ENCODE results near the gene OR2V2.
A peak's percentile ranks its signal among the peaks of the same experiment; 100 is the strongest.

Gene OR2V2

GRCh38 chr5:181142054-181142453, 5.3 kb upstream of the OR2V2 start:
- H3K4me1 ChIP-seq (ENCODE audit: control insufficient read depth, low read depth, low read length): no peaks in the 10 kb centered on the region
- no peak overlapping the region for H3K23ac ChIP-seq (ENCODE audit: low read length)
- no peak overlapping the region for H2BK5ac ChIP-seq (ENCODE audit: low read length)
- H3K4ac ChIP-seq (ENCODE audit: low read depth, low read length): no peak overlapping the region
- no peak overlapping the region for H3K18ac ChIP-seq (ENCODE audit: low read length)
- H2BK15ac ChIP-seq (replicated peaks; ENCODE audit: low read depth): no peak overlapping the region
- no peak overlapping the region for H4K5ac ChIP-seq (ENCODE audit: low read length)
- H2AK5ac ChIP-seq (ENCODE audit: low read length): no peak overlapping the region
- no peak overlapping the region for H4K8ac ChIP-seq (ENCODE audit: low read depth, low read length)
- H3K9ac ChIP-seq (ENCODE audit: low read length): no peak overlapping the region
- H3K36me3 ChIP-seq (ENCODE audit: control insufficient read depth, insufficient read depth, low read length): no peaks in the 10 kb centered on the region
- H3K56ac ChIP-seq (ENCODE audit: low read length): no peak overlapping the region
- no CpG with 5 or more reads among the region's 7 CpGs for WGBS (ENCODE audit: extremely low coverage, insufficient coverage, low lambda C conversion rate)
- DNase-seq: no peak
- H3K4me3 ChIP-seq (ENCODE audit: low read length): no peak overlapping the region
- no peak overlapping the region for H2BK120ac ChIP-seq (ENCODE audit: low read depth, low read length)
- H3K79me1 ChIP-seq (ENCODE audit: low read length): no peaks in the 10 kb centered on the region
- H3K79me2 ChIP-seq (ENCODE audit: control insufficient read depth, insufficient read depth, low read length): no peaks in the 10 kb centered on the region
- no peaks in the 10 kb centered on the region for H3K27me3 ChIP-seq (ENCODE audit: insufficient read depth, low read length, poor library complexity)
- H3K27ac ChIP-seq (ENCODE audit: low read depth, low read length): no peak overlapping the region
- no peak overlapping the region for H3K4me2 ChIP-seq (ENCODE audit: low read length)

- Histone ChIP-seq H3K4me1 (ENCODE audit: control insufficient read depth, low read depth, low read length) (no peaks in the 10 kb centered on the region), H4K5ac (ENCODE audit: low read length) (no peak overlapping the region), H3K79me2 (ENCODE audit: control insufficient read depth, insufficient read depth, low read length) (no peaks in the 10 kb centered on the region), H3K27ac (ENCODE audit: low read depth, low read length) (no peak overlapping the region), H2AK5ac (ENCODE audit: low read length) (no peak overlapping the region), H3K79me1 (ENCODE audit: low read length) (no peaks in the 10 kb centered on the region), H2BK120ac (ENCODE audit: low read depth, low read length) (no peak overlapping the region), H3K9ac (ENCODE audit: low read length) (no peak overlapping the region), H3K23ac (ENCODE audit: low read length) (no peak overlapping the region), H3K18ac (ENCODE audit: low read length) (no peak overlapping the region), H3K27me3 (ENCODE audit: insufficient read depth, low read length, poor library complexity) (no peaks in the 10 kb centered on the region), H3K36me3 (ENCODE audit: control insufficient read depth, insufficient read depth, low read length) (no peaks in the 10 kb centered on the region), H2BK5ac (ENCODE audit: low read length) (no peak overlapping the region), H4K8ac (ENCODE audit: low read depth, low read length) (no peak overlapping the region), H3K4me3 (ENCODE audit: low read length) (no peak overlapping the region), H3K56ac (ENCODE audit: low read length) (no peak overlapping the region), H3K4ac (ENCODE audit: low read depth, low read length) (no peak overlapping the region), H2BK15ac (replicated peaks; ENCODE audit: low read depth) (no peak overlapping the region), H3K4me2 (ENCODE audit: low read length) (no peak overlapping the region)
- WGBS (ENCODE audit: extremely low coverage, insufficient coverage, low lambda C conversion rate): no CpG with 5 or more reads among the region's 1 CpG
- no peak for DNase-seq
Measured at GRCh38 chr5:181145133-181145532, 2.3 kb upstream of the OR2V2 start.

GRCh38 chr5:181149355-181149754, 2.0 kb downstream of the OR2V2 start:
- no peak overlapping the region for H3K9ac ChIP-seq (ENCODE audit: low read length)
- H3K27me3 ChIP-seq (ENCODE audit: insufficient read depth, low read length, poor library complexity): no peaks in the 10 kb centered on the region
- H4K8ac ChIP-seq (ENCODE audit: low read depth, low read length): no peak overlapping the region
- no peaks in the 10 kb centered on the region for H3K36me3 ChIP-seq (ENCODE audit: control insufficient read depth, insufficient read depth, low read length)
- no peak overlapping the region for H3K56ac ChIP-seq (ENCODE audit: low read length)
- no peaks in the 10 kb centered on the region for H3K79me1 ChIP-seq (ENCODE audit: low read length)
- H3K4me3 ChIP-seq (ENCODE audit: low read length): no peak overlapping the region
- H3K27ac ChIP-seq (ENCODE audit: low read depth, low read length): no peak overlapping the region
- H3K18ac ChIP-seq (ENCODE audit: low read length): no peak overlapping the region
- H2BK15ac ChIP-seq (replicated peaks; ENCODE audit: low read depth): no peak overlapping the region
- no peak overlapping the region for H2BK5ac ChIP-seq (ENCODE audit: low read length)
- no peak overlapping the region for H3K4me2 ChIP-seq (ENCODE audit: low read length)
- no CpG with 5 or more reads among the region's 6 CpGs for WGBS (ENCODE audit: extremely low coverage, insufficient coverage, low lambda C conversion rate)
- DNase-seq: no peak
- no peaks in the 10 kb centered on the region for H3K4me1 ChIP-seq (ENCODE audit: control insufficient read depth, low read depth, low read length)
- H3K4ac ChIP-seq (ENCODE audit: low read depth, low read length): no peak overlapping the region
- H2AK5ac ChIP-seq (ENCODE audit: low read length): no peak overlapping the region
- no peak overlapping the region for H4K5ac ChIP-seq (ENCODE audit: low read length)
- H3K79me2 ChIP-seq (ENCODE audit: control insufficient read depth, insufficient read depth, low read length): no peaks in the 10 kb centered on the region
- no peak overlapping the region for H2BK120ac ChIP-seq (ENCODE audit: low read depth, low read length)
- no peak overlapping the region for H3K23ac ChIP-seq (ENCODE audit: low read length)

GRCh38 chr5:181149806-181150733, 2.7 kb downstream of the OR2V2 start:
- no peaks in the 10 kb centered on the region for H3K27me3 ChIP-seq (ENCODE audit: insufficient read depth, low read length, poor library complexity)
- H3K9ac ChIP-seq (ENCODE audit: low read length): no peak overlapping the region
- H3K27ac ChIP-seq (ENCODE audit: low read depth, low read length): no peak overlapping the region
- no peak overlapping the region for H3K4me2 ChIP-seq (ENCODE audit: low read length)
- H3K56ac ChIP-seq (ENCODE audit: low read length): no peak overlapping the region
- H2BK120ac ChIP-seq (ENCODE audit: low read depth, low read length): no peak overlapping the region
- no peak overlapping the region for H4K8ac ChIP-seq (ENCODE audit: low read depth, low read length)
- H3K4ac ChIP-seq (ENCODE audit: low read depth, low read length): no peak overlapping the region
- H3K4me3 ChIP-seq (ENCODE audit: low read length): no peak overlapping the region
- H2BK5ac ChIP-seq (ENCODE audit: low read length): no peak overlapping the region
- no peak overlapping the region for H3K23ac ChIP-seq (ENCODE audit: low read length)
- no peak overlapping the region for H2BK15ac ChIP-seq (replicated peaks; ENCODE audit: low read depth)
- H3K79me1 ChIP-seq (ENCODE audit: low read length): no peaks in the 10 kb centered on the region
- H3K79me2 ChIP-seq (ENCODE audit: control insufficient read depth, insufficient read depth, low read length): no peaks in the 10 kb centered on the region
- no peak overlapping the region for H3K18ac ChIP-seq (ENCODE audit: low read length)
- H4K5ac ChIP-seq (ENCODE audit: low read length): no peak overlapping the region
- H2AK5ac ChIP-seq (ENCODE audit: low read length): no peak overlapping the region
- DNase-seq: no peak
- no CpG with 5 or more reads among the region's 14 CpGs for WGBS (ENCODE audit: extremely low coverage, insufficient coverage, low lambda C conversion rate)
- no peaks in the 10 kb centered on the region for H3K36me3 ChIP-seq (ENCODE audit: control insufficient read depth, insufficient read depth, low read length)
- no peaks in the 10 kb centered on the region for H3K4me1 ChIP-seq (ENCODE audit: control insufficient read depth, low read depth, low read length)

GRCh38 chr5:181151146-181151545, 3.8 kb downstream of the OR2V2 start:
- Histone ChIP-seq H3K79me2 (ENCODE audit: control insufficient read depth, insufficient read depth, low read length) (no peaks in the 10 kb centered on the region), H3K79me1 (ENCODE audit: low read length) (no peaks in the 10 kb centered on the region), H3K18ac (ENCODE audit: low read length) (no peak overlapping the region), H2AK5ac (ENCODE audit: low read length) (no peak overlapping the region), H3K9ac (ENCODE audit: low read length) (no peak overlapping the region), H3K36me3 (ENCODE audit: control insufficient read depth, insufficient read depth, low read length) (no peaks in the 10 kb centered on the region), H3K56ac (ENCODE audit: low read length) (no peak overlapping the region), H3K23ac (ENCODE audit: low read length) (no peak overlapping the region), H4K5ac (ENCODE audit: low read length) (no peak overlapping the region), H3K4ac (ENCODE audit: low read depth, low read length) (no peak overlapping the region), H3K4me3 (ENCODE audit: low read length) (no peak overlapping the region), H3K4me2 (ENCODE audit: low read length) (no peak overlapping the region), H3K4me1 (ENCODE audit: control insufficient read depth, low read depth, low read length) (no peaks in the 10 kb centered on the region), H2BK120ac (ENCODE audit: low read depth, low read length) (no peak overlapping the region), H3K27me3 (ENCODE audit: insufficient read depth, low read length, poor library complexity) (no peaks in the 10 kb centered on the region), H2BK15ac (replicated peaks; ENCODE audit: low read depth) (no peak overlapping the region), H4K8ac (ENCODE audit: low read depth, low read length) (no peak overlapping the region), H2BK5ac (ENCODE audit: low read length) (no peak overlapping the region), H3K27ac (ENCODE audit: low read depth, low read length) (no peak overlapping the region)
- peak; percentile 40 for DNase-seq
- no CpG with 5 or more reads among the region's 9 CpGs for WGBS (ENCODE audit: extremely low coverage, insufficient coverage, low lambda C conversion rate)

- Histone ChIP-seq H3K79me2 (ENCODE audit: control insufficient read depth, insufficient read depth, low read length) (no peaks in the 10 kb centered on the region), H4K8ac (ENCODE audit: low read depth, low read length) (no peak overlapping the region), H2BK15ac (replicated peaks; ENCODE audit: low read depth) (no peak overlapping the region), H2BK120ac (ENCODE audit: low read depth, low read length) (no peak overlapping the region), H3K4me3 (ENCODE audit: low read length) (no peak overlapping the region), H3K27ac (ENCODE audit: low read depth, low read length) (no peak overlapping the region), H3K56ac (ENCODE audit: low read length) (no peak overlapping the region), H2AK5ac (ENCODE audit: low read length) (no peak overlapping the region), H3K4me2 (ENCODE audit: low read length) (no peak overlapping the region), H4K5ac (ENCODE audit: low read length) (no peak overlapping the region), H3K23ac (ENCODE audit: low read length) (no peak overlapping the region), H2BK5ac (ENCODE audit: low read length) (no peak overlapping the region), H3K18ac (ENCODE audit: low read length) (no peak overlapping the region), H3K4me1 (ENCODE audit: control insufficient read depth, low read depth, low read length) (no peaks in the 10 kb centered on the region), H3K27me3 (ENCODE audit: insufficient read depth, low read length, poor library complexity) (no peaks in the 10 kb centered on the region), H3K4ac (ENCODE audit: low read depth, low read length) (no peak overlapping the region), H3K36me3 (ENCODE audit: control insufficient read depth, insufficient read depth, low read length) (no peaks in the 10 kb centered on the region), H3K79me1 (ENCODE audit: low read length) (no peaks in the 10 kb centered on the region), H3K9ac (ENCODE audit: low read length) (no peak overlapping the region)
- no peak for DNase-seq
- no CpG with 5 or more reads among the region's 9 CpGs for WGBS (ENCODE audit: extremely low coverage, insufficient coverage, low lambda C conversion rate)
Measured at GRCh38 chr5:181152406-181152805, 5.0 kb downstream of the OR2V2 start.
